ENCODE results near the gene FGF22. TPM values are rescaled to one million over a fixed set of nuclear protein-coding genes. Genes with fewer than 3 reads are reported as not detected.

Gene FGF22
- total RNA-seq (2016; rRNA removed; fragmentation: Illumina TruSeq; extraction: Trizol) (0.24 TPM in 1 of 2 replicates, not detected in the other), polyA plus RNA-seq (2011; rRNA removed) (0.07 TPM in 1 of 2 replicates, not detected in the other), polyA minus RNA-seq (2011; rRNA and poly(A)+ RNA removed; ENCODE audit: low replicate concordance) (not detected in 2 replicates), Bru-seq, nascent RNA (percentile 22 among the genes with signal in this experiment), BruChase-seq, experiment 1, labeled RNA remaining after a 6-hour chase (not detected), BruChase-seq, experiment 2, labeled RNA remaining after a 2-hour chase (percentile 13 among the genes with signal in this experiment)
- total RNA-seq (2016; cell fraction: cytosol; rRNA removed; fragmentation: Illumina TruSeq; extraction: Trizol; ENCODE audit: low read depth): not detected in 2 replicates
- 0.09 TPM in 1 of 2 replicates, not detected in the other for total RNA-seq (2016; cell fraction: insoluble cytoplasmic fraction; rRNA removed; fragmentation: Illumina TruSeq; extraction: Trizol)
- 0.17 and 0.19 TPM in 2 replicates for total RNA-seq (2016; cell fraction: membrane; rRNA removed; fragmentation: Illumina TruSeq; extraction: Trizol)
- not detected in 2 replicates for total RNA-seq (2016; cell fraction: nucleus; rRNA removed; fragmentation: Illumina TruSeq; extraction: Trizol)
- polyA plus RNA-seq (2011; cell fraction: cytosol; rRNA removed): not detected in 2 replicates
- polyA plus RNA-seq (2011; cell fraction: nucleus; rRNA removed): not detected in 2 replicates
- 0.09 and 0.27 TPM in 2 replicates for polyA plus RNA-seq (2012)
- 0.08 and 0.16 TPM in 2 replicates for polyA plus RNA-seq (2016; cell fraction: cytosol; fragmentation: Illumina TruSeq; extraction: Trizol; ENCODE audit: low read depth)
- polyA plus RNA-seq (2016; cell fraction: insoluble cytoplasmic fraction; fragmentation: Illumina TruSeq; extraction: Trizol; ENCODE audit: low read depth): not detected in 2 replicates
- 0.13 TPM in 1 of 2 replicates, not detected in the other for polyA plus RNA-seq (2016; cell fraction: membrane; fragmentation: Illumina TruSeq; extraction: Trizol; ENCODE audit: low read depth)
- polyA plus RNA-seq (2016; cell fraction: nucleus; fragmentation: Illumina TruSeq; extraction: Trizol; ENCODE audit: insufficient read depth, low read depth): 0.33 TPM in 1 of 2 replicates, not detected in the other
- not detected in 2 replicates for polyA minus RNA-seq (2011; cell fraction: cytosol; rRNA and poly(A)+ RNA removed)
- not detected in 2 replicates for polyA minus RNA-seq (2011; cell fraction: nucleus; rRNA and poly(A)+ RNA removed)
- long read RNA-seq, experiment 1: 0 reads
- long read RNA-seq, experiment 2: 0 reads

DNA sequence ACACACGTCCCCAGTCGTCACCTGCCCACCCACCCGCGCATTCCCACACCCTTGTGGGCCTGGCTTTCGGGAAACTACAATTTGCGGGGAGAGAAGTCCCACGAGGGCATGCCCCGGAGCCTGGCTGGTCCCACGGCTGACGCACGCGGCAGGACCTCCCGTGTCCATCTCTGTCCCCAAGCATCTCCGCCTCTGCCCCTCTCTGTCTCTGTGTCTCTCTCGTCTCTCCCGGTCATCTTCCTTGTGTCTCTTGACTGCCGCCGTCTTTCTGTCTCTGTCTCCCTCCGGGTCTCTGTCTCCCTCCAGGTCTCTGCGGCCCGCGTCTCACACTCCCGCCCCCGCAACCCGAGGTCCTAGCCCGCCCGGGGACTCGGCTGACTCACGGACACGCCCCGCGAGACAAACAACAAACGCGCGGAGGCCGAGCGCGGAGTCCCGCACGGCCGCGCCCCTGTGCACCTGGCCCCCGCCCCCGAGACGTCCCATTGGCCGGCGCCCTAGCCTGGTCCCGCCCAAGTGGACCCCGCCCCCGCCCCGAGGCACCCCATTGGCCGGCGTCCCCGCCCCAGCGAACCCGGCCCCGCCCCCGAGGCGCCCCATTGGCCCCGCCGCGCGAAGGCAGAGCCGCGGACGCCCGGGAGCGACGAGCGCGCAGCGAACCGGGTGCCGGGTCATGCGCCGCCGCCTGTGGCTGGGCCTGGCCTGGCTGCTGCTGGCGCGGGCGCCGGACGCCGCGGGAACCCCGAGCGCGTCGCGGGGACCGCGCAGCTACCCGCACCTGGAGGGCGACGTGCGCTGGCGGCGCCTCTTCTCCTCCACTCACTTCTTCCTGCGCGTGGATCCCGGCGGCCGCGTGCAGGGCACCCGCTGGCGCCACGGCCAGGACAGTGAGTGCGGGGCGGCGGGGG, at the start of gene FGF22:
Gene FGF22, plus strand, starts transcription at position 627 of the 908 bp plus-strand sequence. Its CDS starts 47 bp downstream, at position 674.
- BruUV-seq (replicated peaks): no TSS peak
- H3K27ac ChIP-seq (ENCODE audit: extremely low read length, insufficient read depth, low read length): no peak within 1 kb of the TSS
- WGBS (ENCODE audit: low lambda C conversion rate): 57% methylated on average over 48 of the region's 109 CpGs
- TF ChIP-seq XRCC5 (optimal IDR thresholded peaks at IDR 0.05; ENCODE audit: low read length): no peak
- TF ChIP-seq NR3C1 (CRISPR knock-in tag; IDR thresholded peaks at IDR 0.05): no peak
- TF ChIP-seq SMYD3 (CRISPR knock-in tag; IDR thresholded peaks at IDR 0.05): no peak
- no peak for TF ChIP-seq SPEN (CRISPR knock-in tag; IDR thresholded peaks at IDR 0.05; ENCODE audit: low read depth)
- TF ChIP-seq KDM2A (CRISPR knock-in tag; IDR thresholded peaks at IDR 0.05; ENCODE audit: borderline replicate concordance, low read depth): peak; percentile 29; the same call in 1 of the 2 replicates
- TF ChIP-seq, protein P1, sequence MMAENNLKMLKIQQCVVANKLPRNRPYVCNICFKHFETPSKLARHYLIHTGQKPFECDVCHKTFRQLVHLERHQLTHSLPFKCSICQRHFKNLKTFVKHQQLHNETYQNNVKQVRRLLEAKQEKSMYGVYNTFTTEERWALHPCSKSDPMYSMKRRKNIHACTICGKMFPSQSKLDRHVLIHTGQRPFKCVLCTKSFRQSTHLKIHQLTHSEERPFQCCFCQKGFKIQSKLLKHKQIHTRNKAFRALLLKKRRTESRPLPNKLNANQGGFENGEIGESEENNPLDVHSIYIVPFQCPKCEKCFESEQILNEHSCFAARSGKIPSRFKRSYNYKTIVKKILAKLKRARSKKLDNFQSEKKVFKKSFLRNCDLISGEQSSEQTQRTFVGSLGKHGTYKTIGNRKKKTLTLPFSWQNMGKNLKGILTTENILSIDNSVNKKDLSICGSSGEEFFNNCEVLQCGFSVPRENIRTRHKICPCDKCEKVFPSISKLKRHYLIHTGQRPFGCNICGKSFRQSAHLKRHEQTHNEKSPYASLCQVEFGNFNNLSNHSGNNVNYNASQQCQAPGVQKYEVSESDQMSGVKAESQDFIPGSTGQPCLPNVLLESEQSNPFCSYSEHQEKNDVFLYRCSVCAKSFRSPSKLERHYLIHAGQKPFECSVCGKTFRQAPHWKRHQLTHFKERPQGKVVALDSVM (CRISPR knock-in tag; IDR thresholded peaks at IDR 0.05): peak; percentile 80
- no peak for TF ChIP-seq NKX3-1 (CRISPR knock-in tag; IDR thresholded peaks at IDR 0.05)
- TF ChIP-seq ATF6 (CRISPR knock-in tag; conservative IDR thresholded peaks at IDR 0.05): no peak
- no peak for TF ChIP-seq ISL2 (CRISPR knock-in tag; IDR thresholded peaks at IDR 0.05)
- TF ChIP-seq NBN (conservative IDR thresholded peaks at IDR 0.05): no peak
- TF ChIP-seq SP2 (CRISPR knock-in tag; IDR thresholded peaks at IDR 0.05): peak; percentile 73
- TF ChIP-seq RXRA (CRISPR knock-in tag; IDR thresholded peaks at IDR 0.05): no peak
- peak; percentile 76 for TF ChIP-seq NFYB (CRISPR knock-in tag; IDR thresholded peaks at IDR 0.05)
- no peak for TF ChIP-seq GATA4 (IDR thresholded peaks at IDR 0.05; ENCODE audit: borderline replicate concordance, low read depth)
- no peak for TF ChIP-seq SETDB1 (CRISPR knock-in tag; IDR thresholded peaks at IDR 0.05; ENCODE audit: borderline replicate concordance)

More for the DNA sequence above, at the start of gene FGF22:
- Histone ChIP-seq H3K9me3 (ENCODE audit: low read length) (no peaks in the 10 kb centered on the region), H3K4me2 (ENCODE audit: low read depth, low read length) (peak within 1 kb of the TSS; percentile 63), H3K9ac (ENCODE audit: insufficient read depth, low read depth, low read length) (peak within 1 kb of the TSS; percentile 15; the same call in 1 of the 2 replicates), H3K36me3 (replicated peaks in 1 of 2; ENCODE audit: control insufficient read depth in 1 of 2, insufficient read depth in 2 of 2, low read length in 2 of 2) (no peaks in the 10 kb centered on the region), H2AFZ (ENCODE audit: low read length) (no peak within 1 kb of the TSS), H3K27me3 (ENCODE audit: control insufficient read depth in 1 of 2, insufficient read depth in 2 of 2, low read length in 2 of 2) (no peaks in the 10 kb centered on the region), H3K79me2 (ENCODE audit: insufficient read depth, low read length) (no peaks in the 10 kb centered on the region), H3K4me1 (ENCODE audit: insufficient read depth, low read length) (peaks cover 10% of the 10 kb centered on the region), H3K4me3 (replicated peaks in 1 of 3; ENCODE audit: insufficient read depth in 1 of 3, low read depth in 2 of 3, low read length in 3 of 3) (peak within 1 kb of the TSS in 2 of 3 experiments; percentile 56 to 61; a peak in 3 of 6 replicates), H4K20me1 (ENCODE audit: insufficient read depth, low read length) (no peaks in the 10 kb centered on the region)
- POLR2A ChIA-PET: no interaction called here
- intact Hi-C loops (cut with micrococcal nuclease; ENCODE audit: unreplicated experiment) (no loop called here), in situ Hi-C loops (cut with HindIII; ENCODE audit: extremely low pct_ligation_motif_present, low pct_unique_long_range_greater_than_20kb) (no loop called here)
- FAIRE-seq (no peak), DNase-seq (ENCODE audit: low spot score) (peak; percentile 44), ATAC-seq (peak; percentile 73)
- CTCF ChIA-PET (ENCODE audit: low intra/inter-chr PET ratio, low total read pairs): no interaction called here
